Endothelial cell of umbilical vein (primary cell): Measurements from ENCODE around the gene NHS. TPM values are rescaled to one million over a fixed set of nuclear protein-coding genes. Genes with fewer than 3 reads are reported as not detected.

ENCODE experiments used
- BruUV-seq: library from RNA; stranded (reverse); fragments of 400-500 nt; replicated peaks from 2 replicates; lab custom pipeline; 2021; lab: Mats Ljungman, UMichigan
- CTCF ChIA-PET: fragments of 300-600, 350-600 bp; sonication (Branson Sonifier 250); formaldehyde crosslinking; loops from one replicate; lab custom pipeline; 2021; ENCODE audit warnings: antibody characterized with exemption, inconsistent platforms; lab: Charles Lee
- POLR2A ChIA-PET: fragments of 300-600, 350-600 bp; sonication (Branson Sonifier 250); formaldehyde crosslinking; loops from one replicate; lab custom pipeline; 2021; ENCODE audit warnings: antibody characterized with exemption, inconsistent platforms; lab: Charles Lee
- DNase-seq: peaks from one replicate; pipeline ENCODE4 v3.0.0-alpha.2; 2011; ENCODE audit warnings: low read depth, low spot score
- FAIRE-seq: peaks from 2 replicates; lab custom pipeline; 2011; peaks lifted over from hg19 to GRCh38; lab: Jason Lieb, UNC
- H2AFZ ChIP-seq: 2 replicates; pipeline ENCODE4 v1.6.0; 2012; ENCODE audit warnings: low read depth, low read length, control low read depth, inconsistent platforms
- H3K27ac ChIP-seq: 2 replicates; pipeline ENCODE4 v1.5.1; 2011; ENCODE audit warnings: low read depth, mild to moderate bottlenecking, control low read depth, low read length, moderate library complexity; ENCODE audit not compliant: insufficient read depth
- H3K27me3 ChIP-seq, 2 experiments: 2 replicates each; pipeline versions ENCODE4 v1.6.0 to v1.6.1; 2011; ENCODE audit warnings: low read length in 2 of 2, mixed read lengths in 1 of 2; ENCODE audit not compliant: control insufficient read depth in 2 of 2, insufficient read depth in 2 of 2
- H3K36me3 ChIP-seq, 2 experiments: 2 replicates in 1 of 2; 3 replicates in 1 of 2; pipeline ENCODE4 v1.5.1; 2011; ENCODE audit warnings: low read length in 2 of 2, mild to moderate bottlenecking in 1 of 2, moderate library complexity in 1 of 2; ENCODE audit not compliant: control insufficient read depth in 2 of 2, insufficient read depth in 2 of 2; ENCODE audit errors: extremely low read depth in 1 of 2
- H3K4me1 ChIP-seq: 3 replicates; pipeline ENCODE4 v1.5.1; 2011; ENCODE audit warnings: mild to moderate bottlenecking, low read length; ENCODE audit not compliant: control insufficient read depth, insufficient read depth; ENCODE audit errors: extremely low read depth
- H3K4me2 ChIP-seq: 2 replicates; pipeline ENCODE4 v1.6.1; 2011; ENCODE audit warnings: low read length, control low read depth, mixed read lengths; ENCODE audit not compliant: insufficient read depth
- H3K4me3 ChIP-seq, 3 experiments: fragments of 200-600 bp in 1 of 3; sonication (generic), shearing (Covaris generic) in 1 of 3; replicated peaks in 1 of 3; 2 replicates each; pipeline ENCODE4 v1.5.1; 2011 to 2016; ENCODE audit warnings: control low read depth in 3 of 3, low read length in 3 of 3, mild to moderate bottlenecking in 2 of 3, inconsistent platforms in 1 of 3, low read depth in 1 of 3, moderate library complexity in 1 of 3; ENCODE audit not compliant: insufficient read depth in 1 of 3
- H3K79me2 ChIP-seq: 2 replicates; pipeline ENCODE4 v1.6.0; 2012; ENCODE audit warnings: low read length, inconsistent platforms; ENCODE audit not compliant: control insufficient read depth, insufficient read depth
- H3K9ac ChIP-seq: replicated peaks from 2 replicates; pipeline ENCODE3; 2011; ENCODE audit warnings: low read length, control low read depth; ENCODE audit not compliant: insufficient read depth; ENCODE audit errors: extremely low read depth
- H3K9me1 ChIP-seq: replicated peaks from 3 replicates; pipeline ENCODE4 v1.6.0; 2011; ENCODE audit warnings: mild to moderate bottlenecking, low read length; ENCODE audit not compliant: control insufficient read depth, insufficient read depth; ENCODE audit errors: extremely low read depth
- H3K9me3 ChIP-seq: replicated peaks from 2 replicates; pipeline ENCODE4 v1.5.1; 2012; ENCODE audit warnings: low read length, inconsistent platforms; ENCODE audit not compliant: control insufficient read depth, insufficient read depth
- H4K20me1 ChIP-seq: replicated peaks from 2 replicates; pipeline ENCODE3; 2011; ENCODE audit warnings: mild to moderate bottlenecking, low read length; ENCODE audit not compliant: control insufficient read depth, insufficient read depth; ENCODE audit errors: extremely low read depth
- CTCF ChIP-seq, 2 donors: IDR thresholded peaks; 1 replicate in 1 of 2; 2 replicates in 1 of 2; pipeline ENCODE4 v1.5.1; 2011; ENCODE audit warnings: low read length in 2 of 2, mild to moderate bottlenecking in 2 of 2, moderate library complexity in 2 of 2, control low read depth in 1 of 2, inconsistent platforms in 1 of 2, low read depth in 1 of 2; ENCODE audit not compliant: insufficient read depth in 1 of 2; ENCODE audit errors: extremely low read depth in 1 of 2
- EZH2 ChIP-seq: IDR thresholded peaks from 2 replicates; pipeline ENCODE4 v1.6.1; 2012; ENCODE audit warnings: borderline replicate concordance, low read depth, mild to moderate bottlenecking, moderate library complexity, low read length, inconsistent platforms; ENCODE audit not compliant: severe bottlenecking
- FOS ChIP-seq: IDR thresholded peaks from 2 replicates; pipeline ENCODE4 v1.6.1; 2011; ENCODE audit warnings: mild to moderate bottlenecking, low read length, moderate library complexity, borderline replicate concordance; ENCODE audit not compliant: insufficient read depth
- GATA2 ChIP-seq: IDR thresholded peaks from 2 replicates; pipeline ENCODE4 v1.7.0; 2011; ENCODE audit warnings: low read depth, mild to moderate bottlenecking, moderate library complexity, mixed read lengths, low read length; ENCODE audit not compliant: insufficient read length, insufficient read depth
- JUN ChIP-seq: IDR thresholded peaks from 2 replicates; pipeline ENCODE4 v1.6.1; 2011; ENCODE audit warnings: borderline replicate concordance, low read depth; ENCODE audit not compliant: insufficient read length, insufficient read depth
- MAX ChIP-seq: IDR thresholded peaks from 2 replicates; pipeline ENCODE4 v1.6.1; 2011; ENCODE audit not compliant: insufficient read depth, insufficient read length
- MYC ChIP-seq: IDR thresholded peaks from one replicate; pipeline ENCODE4 v1.6.1; 2011; ENCODE audit warnings: mild to moderate bottlenecking, low read depth, low read length
- POLR2A ChIP-seq: IDR thresholded peaks from 2 replicates; pipeline ENCODE4 v1.6.1; 2012; ENCODE audit warnings: low read depth, mild to moderate bottlenecking, control low read depth, low read length
- POLR2AphosphoS5 ChIP-seq: IDR thresholded peaks from 2 replicates; pipeline ENCODE4 v1.6.1; 2012; ENCODE audit warnings: low read depth, mild to moderate bottlenecking, control low read depth, low read length, moderate library complexity; ENCODE audit not compliant: insufficient read depth
- dilution Hi-C: fragments of 300-500 bp; cut with MboI; formaldehyde crosslinking; loops from one replicate; pipeline ENCODE4 v1.15.0; 2019; ENCODE audit warnings: low sequenced_read_pairs; ENCODE audit not compliant: extremely low pct_ligation_motif_present
- intact Hi-C: fragments of 100-400 bp; cut with micrococcal nuclease; formaldehyde crosslinking; loops from one replicate; pipeline ENCODE4 v1.10.0; 2022
- polyA plus RNA-seq, 4 experiments: library from polyadenylated mRNA; depleted of rRNA in 3 of 4; stranded (reverse) in 3 of 4; unstranded in 1 of 4; fragments of >200 nt; gene quantifications; 2 replicates each; pipeline versions ENCODE4 v1.2.1 to v1.2.3, GENCODE V29; 2011 to 2012; ENCODE audit warnings: missing spikeins in 1 of 4
- total RNA-seq: library from RNA; stranded (reverse); gene quantifications from 2 replicates; pipeline ENCODE4 v1.2.3, GENCODE V29; 2021

The NHS gene
- total and polyA plus RNA-seq, 2 donors (not counting 3 experiments of a cell fraction or from before 2014, with no cell fraction given): 0.07 to 0.46 TPM

DNA sequence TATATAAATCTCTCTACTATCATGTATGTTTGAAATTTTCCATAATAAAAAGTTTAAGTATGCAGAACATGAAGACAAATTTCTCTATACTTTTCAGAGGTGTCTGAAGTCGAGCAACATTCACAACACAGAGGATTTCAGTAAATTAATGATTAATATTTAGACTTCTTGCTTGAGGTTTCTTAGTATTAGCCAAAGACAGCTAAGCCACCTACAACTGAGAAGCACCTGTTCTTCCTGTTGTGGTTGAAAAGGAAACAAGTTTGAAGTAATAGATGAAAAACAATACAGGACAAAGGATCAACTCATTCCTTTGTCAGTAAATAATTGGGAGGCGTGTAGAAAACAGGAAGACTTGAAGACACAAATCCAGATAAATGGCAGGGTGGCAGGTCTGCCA is 383.4 kb downstream of the NHS start:
- H3K4me1 ChIP-seq: no peaks in the 10 kb centered on the region
- no peak overlapping the region for H2AFZ ChIP-seq
- FAIRE-seq: no peak
- H3K36me3 ChIP-seq: no peaks in the 10 kb centered on the region
- no peaks in the 10 kb centered on the region for H3K27me3 ChIP-seq
- H3K9me1 ChIP-seq: no peaks in the 10 kb centered on the region
- no peak for TF ChIP-seq MYC
- TF ChIP-seq POLR2AphosphoS5: no peak
- TF ChIP-seq POLR2A: no peak
- no peak for TF ChIP-seq CTCF (IDR thresholded peaks at IDR 0.05; ENCODE audit: extremely low read depth in 1 of 2, insufficient read depth in 1 of 2, low read depth in 1 of 2, low read length in 2 of 2)
- no peak for TF ChIP-seq FOS
- TF ChIP-seq MAX: no peak
- TF ChIP-seq EZH2: no peak
- TF ChIP-seq GATA2: no peak
- no peak for TF ChIP-seq JUN
- no TSS peak for BruUV-seq
- dilution Hi-C loops (no loop called here), intact Hi-C loops (no loop called here)
- H3K9ac ChIP-seq: no peak overlapping the region
- H3K4me2 ChIP-seq: no peak overlapping the region
- DNase-seq: no peak
- no peaks in the 10 kb centered on the region for H4K20me1 ChIP-seq
- no peaks in the 10 kb centered on the region for H3K9me3 ChIP-seq
- H3K4me3 ChIP-seq: no peak overlapping the region
- ChIA-PET POLR2A (no interaction called here), CTCF (no interaction called here)
- H3K27ac ChIP-seq: no peak overlapping the region
- H3K79me2 ChIP-seq: no peaks in the 10 kb centered on the region
